Mucosa of gallbladder (tissue), 1 donor: ENCODE measurements around the gene HIPK2. TPM values are rescaled to one million over a fixed set of nuclear protein-coding genes. Genes with fewer than 3 reads are reported as not detected.

Experiments used
- DNase-seq: peaks from one replicate; pipeline ENCODE4 v3.0.0-alpha.2; 2020; ENCODE audit warnings: low spot score
- total RNA-seq: library from RNA; stranded (reverse); gene quantifications from one replicate; pipeline ENCODE4 v1.2.1, GENCODE V29; 2021
- donor health status: DM: no; HTN: no; CAD: no.

HIPK2 gene
- total RNA-seq, 1 donor from 2014 or later: 49.0 TPM

- DNase-seq: no peak
Observed at GRCh38 chr7:139589474-139589873, 188.3 kb downstream of the HIPK2 start.

- peak; percentile 19 for DNase-seq
Observed at GRCh38 chr7:139588632-139589031, 189.2 kb downstream of the HIPK2 start.

- DNase-seq: no peak
Observed at GRCh38 chr7:139587535-139587934, 190.3 kb downstream of the HIPK2 start.

GRCh38 chr7:139586286-139586685, 191.5 kb downstream of the HIPK2 start:
- DNase-seq: no peak

- DNase-seq: no peak
Observed at GRCh38 chr7:139585042-139585441, 192.8 kb downstream of the HIPK2 start.

- no peak for DNase-seq
Observed at GRCh38 chr7:139583826-139584553, 193.8 kb downstream of the HIPK2 start.

- DNase-seq: no peak
Observed at GRCh38 chr7:139582671-139583155, 195.1 kb downstream of the HIPK2 start.

- no peak for DNase-seq
Observed at GRCh38 chr7:139582130-139582650, 195.6 kb downstream of the HIPK2 start.

GRCh38 chr7:139580435-139580834, 197.4 kb downstream of the HIPK2 start:
- no peak for DNase-seq

- no peak for DNase-seq
Observed at GRCh38 chr7:139576179-139576973, 201.4 kb downstream of the HIPK2 start.

- DNase-seq: no peak
Observed at GRCh38 chr7:139575338-139575680, 202.5 kb downstream of the HIPK2 start.

- DNase-seq: no peak
Observed at GRCh38 chr7:139574618-139575337, 203.0 kb downstream of the HIPK2 start.

GRCh38 chr7:139573871-139574270, 203.9 kb downstream of the HIPK2 start:
- no peak for DNase-seq

GRCh38 chr7:139572704-139573385, 205.0 kb downstream of the HIPK2 start:
- no peak for DNase-seq

GRCh38 chr7:139572071-139572470, 205.7 kb downstream of the HIPK2 start:
- no peak for DNase-seq

GRCh38 chr7:139571651-139572050, 206.1 kb downstream of the HIPK2 start:
- no peak for DNase-seq

- no peak for DNase-seq
Observed at GRCh38 chr7:139571190-139571589, 206.6 kb downstream of the HIPK2 start.

- DNase-seq: no peak
Observed at GRCh38 chr7:139570626-139571025, 207.2 kb downstream of the HIPK2 start.

GRCh38 chr7:139570119-139570518, 207.7 kb downstream of the HIPK2 start:
- DNase-seq: no peak

GRCh38 chr7:139568813-139569490, 208.8 kb downstream of the HIPK2 start:
- DNase-seq: no peak

- no peak for DNase-seq
Observed at GRCh38 chr7:139568346-139568675, 209.5 kb downstream of the HIPK2 start.
